ENCODE measurements around the gene CIAO2B.

GRCh38 chr16:66927918-66928649, 6.1 kb downstream of the CIAO2B start:
- TF ChIP-seq TARDBP (IDR thresholded peaks at IDR 0.05) (no peak), BHLHE40 (IDR thresholded peaks at IDR 0.05; ENCODE audit: borderline replicate concordance) (no peak)
